RWPE2 (cell line): Measurements from ENCODE around the gene ZC3H7B.

Source experiments
- ATAC-seq: fragments of 200-7000 bp; cut with Tn5 transposase; 3 replicates; pipeline ENCODE4 v1.9.1; 2021; ENCODE audit warnings: low read depth
- DNase-seq: peaks from one replicate; pipeline ENCODE4 v3.0.0-alpha.2; 2020; ENCODE audit warnings: low spot score
- H3K27ac ChIP-seq: fragments of 450-650 bp; 2 replicates; pipeline ENCODE4 v1.5.1; 2017; ENCODE audit warnings: mild to moderate bottlenecking; ENCODE audit not compliant: poor library complexity, severe bottlenecking
- H3K27me3 ChIP-seq: fragments of 250-450 bp; sonication (Bioruptor Pico); 2 replicates; pipeline ENCODE4 v1.5.1; 2021; ENCODE audit warnings: mild to moderate bottlenecking, moderate library complexity; ENCODE audit not compliant: insufficient read depth, poor library complexity, severe bottlenecking
- H3K36me3 ChIP-seq: fragments of 250-450 bp; sonication (Bioruptor Pico); 2 replicates; pipeline ENCODE4 v1.5.1; 2020; ENCODE audit warnings: low read depth, mild to moderate bottlenecking, moderate library complexity
- H3K4me1 ChIP-seq: fragments of 250-450 bp; sonication (Bioruptor Pico); 2 replicates; pipeline ENCODE4 v1.5.1; 2021; ENCODE audit warnings: mild to moderate bottlenecking, moderate library complexity; ENCODE audit not compliant: insufficient read depth, poor library complexity, severe bottlenecking
- H3K4me3 ChIP-seq: fragments of 250-450 bp; sonication (Bioruptor Pico); 2 replicates; pipeline ENCODE4 v1.5.1; 2021; ENCODE audit warnings: mild to moderate bottlenecking, moderate library complexity; ENCODE audit not compliant: severe bottlenecking
- H3K9me3 ChIP-seq: fragments of 250-450 bp; sonication (Bioruptor Pico); 2 replicates; pipeline ENCODE4 v1.5.1; 2021; ENCODE audit warnings: mild to moderate bottlenecking, moderate library complexity; ENCODE audit not compliant: severe bottlenecking
- TF ChIP-seq, protein P1 (sequence below): fragments of 450-650 bp; IDR thresholded peaks from one replicate; pipeline ENCODE4 v1.5.1; 2017; ENCODE audit warnings: mild to moderate bottlenecking, moderate library complexity; ENCODE audit not compliant: poor library complexity, severe bottlenecking

The ZC3H7B gene

DNA sequence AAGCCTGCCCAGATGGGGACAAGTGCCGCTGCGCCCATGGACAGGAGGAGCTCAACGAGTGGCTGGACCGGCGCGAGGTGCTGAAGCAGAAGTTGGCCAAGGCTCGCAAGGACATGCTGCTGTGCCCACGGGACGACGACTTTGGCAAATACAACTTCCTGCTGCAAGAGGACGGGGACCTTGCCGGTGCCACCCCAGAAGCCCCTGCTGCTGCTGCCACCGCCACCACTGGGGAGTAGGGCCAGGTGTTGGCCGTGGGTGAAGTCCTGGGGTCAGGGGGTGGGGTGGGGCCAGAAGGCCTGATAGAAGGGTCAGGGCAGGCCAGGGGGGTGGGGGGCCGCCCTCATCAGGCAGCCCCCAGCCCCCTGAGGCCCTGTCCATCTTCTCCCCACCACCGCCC lies 55.9 kb downstream of the ZC3H7B start:
- Histone ChIP-seq H3K9me3 (no peaks in the 10 kb centered on the region), H3K4me1 (no peaks in the 10 kb centered on the region), H3K27me3 (no peaks in the 10 kb centered on the region), H3K27ac (no peak overlapping the region), H3K36me3 (peaks cover 25% of the 10 kb centered on the region), H3K4me3 (no peak overlapping the region)
- DNase-seq (peak; percentile 49), ATAC-seq (no peak)
- TF ChIP-seq, protein P1, sequence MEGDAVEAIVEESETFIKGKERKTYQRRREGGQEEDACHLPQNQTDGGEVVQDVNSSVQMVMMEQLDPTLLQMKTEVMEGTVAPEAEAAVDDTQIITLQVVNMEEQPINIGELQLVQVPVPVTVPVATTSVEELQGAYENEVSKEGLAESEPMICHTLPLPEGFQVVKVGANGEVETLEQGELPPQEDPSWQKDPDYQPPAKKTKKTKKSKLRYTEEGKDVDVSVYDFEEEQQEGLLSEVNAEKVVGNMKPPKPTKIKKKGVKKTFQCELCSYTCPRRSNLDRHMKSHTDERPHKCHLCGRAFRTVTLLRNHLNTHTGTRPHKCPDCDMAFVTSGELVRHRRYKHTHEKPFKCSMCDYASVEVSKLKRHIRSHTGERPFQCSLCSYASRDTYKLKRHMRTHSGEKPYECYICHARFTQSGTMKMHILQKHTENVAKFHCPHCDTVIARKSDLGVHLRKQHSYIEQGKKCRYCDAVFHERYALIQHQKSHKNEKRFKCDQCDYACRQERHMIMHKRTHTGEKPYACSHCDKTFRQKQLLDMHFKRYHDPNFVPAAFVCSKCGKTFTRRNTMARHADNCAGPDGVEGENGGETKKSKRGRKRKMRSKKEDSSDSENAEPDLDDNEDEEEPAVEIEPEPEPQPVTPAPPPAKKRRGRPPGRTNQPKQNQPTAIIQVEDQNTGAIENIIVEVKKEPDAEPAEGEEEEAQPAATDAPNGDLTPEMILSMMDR: no peak

DNA sequence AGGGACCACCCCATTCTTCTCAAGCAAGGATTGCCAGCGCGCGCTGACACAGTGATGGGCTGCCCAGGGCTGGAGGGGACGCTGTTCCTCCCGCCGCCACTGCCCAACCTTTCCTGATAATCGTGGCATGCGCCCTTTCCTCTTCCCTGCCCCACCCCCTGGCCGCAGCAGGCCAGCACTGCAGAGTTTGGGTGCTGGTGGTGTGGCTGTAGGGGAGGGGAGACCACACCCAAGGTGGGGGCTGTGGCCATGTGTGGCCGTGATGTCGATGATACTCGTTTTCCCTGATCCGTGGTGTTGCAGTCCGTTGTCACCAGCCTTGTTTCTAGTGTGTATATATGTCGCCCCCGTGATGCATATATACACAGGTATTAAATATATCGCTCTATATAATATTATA lies 57.6 kb downstream of the ZC3H7B start:
- Histone ChIP-seq H3K36me3 (peaks cover 20% of the 10 kb centered on the region), H3K27ac (no peak overlapping the region), H3K9me3 (no peaks in the 10 kb centered on the region), H3K4me1 (no peaks in the 10 kb centered on the region), H3K4me3 (no peak overlapping the region), H3K27me3 (no peaks in the 10 kb centered on the region)
- DNase-seq (no peak), ATAC-seq (no peak; the same call in 2 of the 3 replicates)
- TF ChIP-seq, protein P1: no peak

- Histone ChIP-seq H3K27me3 (no peaks in the 10 kb centered on the region), H3K9me3 (no peaks in the 10 kb centered on the region), H3K4me1 (no peaks in the 10 kb centered on the region), H3K4me3 (no peak overlapping the region), H3K36me3 (peaks cover 20% of the 10 kb centered on the region), H3K27ac (no peak overlapping the region)
- TF ChIP-seq, protein P1: no peak
- no peak for DNase-seq
- no peak for ATAC-seq
Measured at GRCh38 chr22:41359376-41359775, 58.1 kb downstream of the ZC3H7B start.

DNA sequence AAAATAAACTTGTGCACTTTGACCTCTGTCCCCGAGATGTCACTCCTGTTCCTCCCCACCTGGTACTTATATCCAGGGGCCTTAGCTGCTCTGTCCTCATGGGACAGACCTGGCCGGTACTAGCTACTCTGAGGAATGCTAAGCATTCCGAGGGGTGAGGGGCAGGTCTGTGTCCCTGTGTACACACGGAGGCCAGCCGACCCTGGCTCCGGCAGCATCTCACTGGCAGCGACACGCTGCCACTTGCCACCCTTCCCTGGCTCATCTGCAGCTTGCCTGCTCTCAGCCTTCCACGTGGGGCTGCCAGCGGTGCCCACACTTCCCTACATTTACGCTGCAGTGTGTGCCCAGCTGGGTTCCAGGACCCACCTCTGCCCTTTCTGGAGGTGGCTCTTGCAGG lies 58.8 kb downstream of the ZC3H7B start:
- no peak for DNase-seq
- Histone ChIP-seq H3K4me3 (no peak overlapping the region), H3K27me3 (no peaks in the 10 kb centered on the region), H3K36me3 (peaks cover 15% of the 10 kb centered on the region), H3K9me3 (no peaks in the 10 kb centered on the region), H3K4me1 (no peaks in the 10 kb centered on the region), H3K27ac (no peak overlapping the region)
- ATAC-seq: peak; percentile 11; the same call in 1 of the 3 replicates
- TF ChIP-seq, protein P1: no peak

- no peak overlapping the region for H3K4me3 ChIP-seq
- H3K27me3 ChIP-seq: no peaks in the 10 kb centered on the region
- no peaks in the 10 kb centered on the region for H3K4me1 ChIP-seq
- H3K27ac ChIP-seq: no peak overlapping the region
- no peaks in the 10 kb centered on the region for H3K9me3 ChIP-seq
- no peak for ATAC-seq
- H3K36me3 ChIP-seq: peaks cover 5% of the 10 kb centered on the region; the same call in 1 of the 2 replicates
- DNase-seq: no peak
- TF ChIP-seq, protein P1: no peak
Measured at GRCh38 chr22:41361716-41362310, 60.5 kb downstream of the ZC3H7B start.
